Liver (tissue), 9 donors: ENCODE measurements around the gene SDSL. TPM values are rescaled to one million over a fixed set of nuclear protein-coding genes. Genes with fewer than 3 reads are reported as not detected.

Experiments
- DNase-seq: peaks from one replicate; pipeline ENCODE4 v3.0.0-alpha.2; 2017; ENCODE audit warnings: low spot score
- H3K27ac ChIP-seq, 2 donors: one replicate each; pipeline ENCODE4 v1.7.0; 2013; ENCODE audit warnings: inconsistent platforms in 2 of 2, low read length in 2 of 2, control low read depth in 1 of 2, low read depth in 1 of 2, mild to moderate bottlenecking in 1 of 2
- H3K27me3 ChIP-seq, 4 donors: one replicate each; pipeline versions ENCODE4 v1.6.1 to v1.7.0; 2013; ENCODE audit warnings: low read length in 3 of 4, inconsistent platforms in 1 of 4, mild to moderate bottlenecking in 1 of 4, moderate library complexity in 1 of 4; ENCODE audit not compliant: control insufficient read depth in 4 of 4, insufficient read depth in 4 of 4
- H3K36me3 ChIP-seq, 4 donors: one replicate each; pipeline versions ENCODE4 v1.6.1 to v1.7.0; 2013; ENCODE audit warnings: low read length in 3 of 4, mild to moderate bottlenecking in 3 of 4, low read depth in 1 of 4, moderate library complexity in 1 of 4; ENCODE audit not compliant: control insufficient read depth in 4 of 4, insufficient read depth in 3 of 4
- H3K4me1 ChIP-seq, 4 donors: one replicate each; pipeline versions ENCODE4 v1.6.1 to v1.7.0; 2013; ENCODE audit warnings: low read length in 3 of 4, mild to moderate bottlenecking in 3 of 4, moderate library complexity in 1 of 4; ENCODE audit not compliant: control insufficient read depth in 4 of 4, insufficient read depth in 4 of 4
- H3K4me3 ChIP-seq, 3 donors: one replicate each; pipeline versions ENCODE4 v1.6.1 to v1.7.0; 2013; ENCODE audit warnings: low read length in 3 of 3, control low read depth in 1 of 3, low read depth in 1 of 3, mild to moderate bottlenecking in 1 of 3
- H3K9ac ChIP-seq, 2 donors: one replicate each; pipeline ENCODE4 v1.7.0; 2013; ENCODE audit warnings: low read length in 2 of 2, mild to moderate bottlenecking in 2 of 2, moderate library complexity in 2 of 2, control low read depth in 1 of 2, low read depth in 1 of 2
- H3K9me3 ChIP-seq, 4 donors: one replicate each; pipeline versions ENCODE4 v1.6.1 to v1.7.0; 2013; ENCODE audit warnings: low read length in 3 of 4; ENCODE audit not compliant: control insufficient read depth in 4 of 4
- ATF3 ChIP-seq: IDR thresholded peaks from 2 replicates; pipeline ENCODE4 v1.6.1; 2016; ENCODE audit warnings: antibody characterized with exemption
- EGR1 ChIP-seq, 2 donors: IDR thresholded peaks; 2 replicates each; pipeline ENCODE4 v1.6.1; 2016 to 2018; ENCODE audit warnings: antibody characterized with exemption in 2 of 2, low read depth in 2 of 2
- FOXA1 ChIP-seq: IDR thresholded peaks from 2 replicates; pipeline ENCODE4 v1.6.1; 2016; ENCODE audit warnings: antibody characterized with exemption
- FOXA2 ChIP-seq: IDR thresholded peaks from 2 replicates; pipeline ENCODE4 v1.6.1; 2016; ENCODE audit warnings: antibody characterized with exemption
- GABPA ChIP-seq, 2 donors: IDR thresholded peaks in 1 of 2; conservative IDR thresholded peaks in 1 of 2; 2 replicates each; pipeline ENCODE4 v1.6.1; 2016; ENCODE audit warnings: antibody characterized with exemption in 2 of 2, mild to moderate bottlenecking in 1 of 2, moderate library complexity in 1 of 2
- HNF4A ChIP-seq, 2 donors: conservative IDR thresholded peaks; 2 replicates each; pipeline ENCODE4 v1.6.1; 2016; ENCODE audit warnings: antibody characterized with exemption in 2 of 2, mild to moderate bottlenecking in 2 of 2
- HNF4G ChIP-seq: IDR thresholded peaks from 2 replicates; pipeline ENCODE4 v1.6.1; 2016; ENCODE audit warnings: antibody characterized with exemption
- JUND ChIP-seq, 2 donors: IDR thresholded peaks; 2 replicates each; pipeline ENCODE4 v1.6.1; 2016; ENCODE audit warnings: antibody characterized with exemption in 2 of 2
- NR2F2 ChIP-seq: IDR thresholded peaks from 2 replicates; pipeline ENCODE4 v1.6.1; 2016; ENCODE audit warnings: antibody characterized with exemption
- RAD21 ChIP-seq, 2 donors: IDR thresholded peaks; 2 replicates each; pipeline ENCODE4 v1.6.1; 2016; ENCODE audit warnings: antibody characterized with exemption in 2 of 2, mild to moderate bottlenecking in 2 of 2
- REST ChIP-seq: IDR thresholded peaks from 2 replicates; pipeline ENCODE4 v1.6.1; 2016; ENCODE audit warnings: antibody characterized with exemption, mild to moderate bottlenecking
- RXRA ChIP-seq, 2 donors: IDR thresholded peaks; 2 replicates each; pipeline ENCODE4 v1.6.1; 2017 to 2018; ENCODE audit warnings: antibody characterized with exemption in 2 of 2, mild to moderate bottlenecking in 1 of 2
- SP1 ChIP-seq: IDR thresholded peaks from 2 replicates; pipeline ENCODE4 v1.6.1; 2018; ENCODE audit warnings: antibody characterized with exemption, mild to moderate bottlenecking
- TAF1 ChIP-seq: conservative IDR thresholded peaks from 2 replicates; pipeline ENCODE4 v1.6.1; 2016; ENCODE audit warnings: antibody characterized with exemption, mild to moderate bottlenecking
- YY1 ChIP-seq: IDR thresholded peaks from 2 replicates; pipeline ENCODE4 v1.6.1; 2016; ENCODE audit warnings: antibody characterized with exemption, mild to moderate bottlenecking
- WGBS: extraction: QIAGEN DNeasy Blood & Tissue Kit; methylation state at CpG from one replicate; pipeline ENCODE4 v1.1.7; 2013; 5-methylcytosine and 5-hydroxymethylcytosine counted together
- polyA plus RNA-seq, 2 donors: library from polyadenylated mRNA; stranded (reverse) in 1 of 2; unstranded in 1 of 2; fragments of 200-250 nt in 1 of 2; fragments of >200 nt in 1 of 2; fragmentation: Nextera tagmentation in 1 of 2; extraction: Ambion mirVana in 1 of 2; gene quantifications; one replicate each; pipeline versions ENCODE4 v1.2.1 to v1.2.3, GENCODE V29; 2013 to 2015
- total RNA-seq, 2 donors: library from RNA; depleted of rRNA; stranded (reverse); fragments of >200 nt; gene quantifications; one replicate each; pipeline ENCODE4 v1.2.3, GENCODE V29; 2014
- TF ChIP-seq, protein P1 (sequence below): fragments of 150-350 bp; IDR thresholded peaks from 2 replicates; pipeline ENCODE4 v1.5.1; 2017; ENCODE audit warnings: improper control_type of control experiment, low read depth, low read length; ENCODE audit not compliant: missing input control
- TF ChIP-seq, protein P2 (sequence below): IDR thresholded peaks from 2 replicates; pipeline ENCODE4 v1.6.1; 2016; ENCODE audit warnings: antibody characterized with exemption
- TF ChIP-seq, protein P3 (sequence below): IDR thresholded peaks from 2 replicates; pipeline ENCODE4 v1.6.1; 2016; ENCODE audit warnings: antibody characterized with exemption
- donor health status: healthy.
- donor health status: healthy.
- donor health status: healthy.
- donor health status: healthy.
- donor health status: healthy.

The SDSL gene
- total and polyA plus RNA-seq, 4 donors, result 22.4 to 93.1 (median 33.7) TPM

- Histone ChIP-seq H3K4me3 (peak overlapping the region in 2 of 3 donors; percentile 18 to 41), H3K4me1 (peaks cover 16 to 48% (median 30%) of the 10 kb centered on the region in 4 donors), H3K36me3 (no peaks in the 10 kb centered on the region), H3K27me3 (peaks cover 18 to 57% (median 28%) of the 10 kb centered on the region in 4 donors), H3K9ac (no peak overlapping the region), H3K9me3 (no peaks in the 10 kb centered on the region), H3K27ac (no peak overlapping the region)
- TF ChIP-seq, protein P1, sequence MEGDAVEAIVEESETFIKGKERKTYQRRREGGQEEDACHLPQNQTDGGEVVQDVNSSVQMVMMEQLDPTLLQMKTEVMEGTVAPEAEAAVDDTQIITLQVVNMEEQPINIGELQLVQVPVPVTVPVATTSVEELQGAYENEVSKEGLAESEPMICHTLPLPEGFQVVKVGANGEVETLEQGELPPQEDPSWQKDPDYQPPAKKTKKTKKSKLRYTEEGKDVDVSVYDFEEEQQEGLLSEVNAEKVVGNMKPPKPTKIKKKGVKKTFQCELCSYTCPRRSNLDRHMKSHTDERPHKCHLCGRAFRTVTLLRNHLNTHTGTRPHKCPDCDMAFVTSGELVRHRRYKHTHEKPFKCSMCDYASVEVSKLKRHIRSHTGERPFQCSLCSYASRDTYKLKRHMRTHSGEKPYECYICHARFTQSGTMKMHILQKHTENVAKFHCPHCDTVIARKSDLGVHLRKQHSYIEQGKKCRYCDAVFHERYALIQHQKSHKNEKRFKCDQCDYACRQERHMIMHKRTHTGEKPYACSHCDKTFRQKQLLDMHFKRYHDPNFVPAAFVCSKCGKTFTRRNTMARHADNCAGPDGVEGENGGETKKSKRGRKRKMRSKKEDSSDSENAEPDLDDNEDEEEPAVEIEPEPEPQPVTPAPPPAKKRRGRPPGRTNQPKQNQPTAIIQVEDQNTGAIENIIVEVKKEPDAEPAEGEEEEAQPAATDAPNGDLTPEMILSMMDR, result no peak
- TF ChIP-seq SP1 (no peak), JUND (IDR thresholded peaks at IDR 0.05) (no peak), HNF4A (conservative IDR thresholded peaks at IDR 0.05) (no peak), RXRA (IDR thresholded peaks at IDR 0.05) (no peak), RAD21 (IDR thresholded peaks at IDR 0.05) (no peak), NR2F2 (no peak), YY1 (no peak), GABPA (IDR thresholded peaks at IDR 0.05 in 1 of 2, conservative IDR thresholded peaks at IDR 0.05 in 1 of 2) (no peak), HNF4G (no peak)
- TF ChIP-seq, protein P2, sequence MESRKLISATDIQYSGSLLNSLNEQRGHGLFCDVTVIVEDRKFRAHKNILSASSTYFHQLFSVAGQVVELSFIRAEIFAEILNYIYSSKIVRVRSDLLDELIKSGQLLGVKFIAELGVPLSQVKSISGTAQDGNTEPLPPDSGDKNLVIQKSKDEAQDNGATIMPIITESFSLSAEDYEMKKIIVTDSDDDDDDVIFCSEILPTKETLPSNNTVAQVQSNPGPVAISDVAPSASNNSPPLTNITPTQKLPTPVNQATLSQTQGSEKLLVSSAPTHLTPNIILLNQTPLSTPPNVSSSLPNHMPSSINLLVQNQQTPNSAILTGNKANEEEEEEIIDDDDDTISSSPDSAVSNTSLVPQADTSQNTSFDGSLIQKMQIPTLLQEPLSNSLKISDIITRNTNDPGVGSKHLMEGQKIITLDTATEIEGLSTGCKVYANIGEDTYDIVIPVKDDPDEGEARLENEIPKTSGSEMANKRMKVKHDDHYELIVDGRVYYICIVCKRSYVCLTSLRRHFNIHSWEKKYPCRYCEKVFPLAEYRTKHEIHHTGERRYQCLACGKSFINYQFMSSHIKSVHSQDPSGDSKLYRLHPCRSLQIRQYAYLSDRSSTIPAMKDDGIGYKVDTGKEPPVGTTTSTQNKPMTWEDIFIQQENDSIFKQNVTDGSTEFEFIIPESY, result no peak
- DNase-seq, result no peak
- WGBS, result 5% methylated on average over 31 of the region's 31 CpGs
Observed at GRCh38 chr12:113467142-113467501, 44.9 kb downstream of the SDSL start.

GRCh38 chr12:113467502-113468364 is 45.6 kb downstream of the SDSL start:
- Histone ChIP-seq H3K27me3 (peaks cover 18 to 64% (median 29%) of the 10 kb centered on the region in 4 donors), H3K4me1 (peaks cover 14 to 44% (median 27%) of the 10 kb centered on the region in 4 donors), H3K27ac (no peak overlapping the region), H3K4me3 (peak overlapping the region in 2 of 3 donors; percentile 18 to 41), H3K9ac (no peak overlapping the region), H3K36me3 (no peaks in the 10 kb centered on the region), H3K9me3 (no peaks in the 10 kb centered on the region)
- WGBS, result 2% methylated on average over 78 of the region's 78 CpGs
- TF ChIP-seq REST (no peak), RXRA (IDR thresholded peaks at IDR 0.05) (no peak), HNF4G (no peak), JUND (IDR thresholded peaks at IDR 0.05) (no peak), ATF3 (no peak), FOXA1 (no peak), EGR1 (IDR thresholded peaks at IDR 0.05; ENCODE audit: low read depth in 2 of 2) (no peak), HNF4A (conservative IDR thresholded peaks at IDR 0.05) (no peak), RAD21 (IDR thresholded peaks at IDR 0.05) (no peak), TAF1 (no peak), FOXA2 (no peak), SP1 (no peak), YY1 (no peak), GABPA (IDR thresholded peaks at IDR 0.05 in 1 of 2, conservative IDR thresholded peaks at IDR 0.05 in 1 of 2) (no peak), NR2F2 (no peak)
- TF ChIP-seq, protein P3, sequence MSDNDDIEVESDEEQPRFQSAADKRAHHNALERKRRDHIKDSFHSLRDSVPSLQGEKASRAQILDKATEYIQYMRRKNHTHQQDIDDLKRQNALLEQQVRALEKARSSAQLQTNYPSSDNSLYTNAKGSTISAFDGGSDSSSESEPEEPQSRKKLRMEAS, result no peak
- TF ChIP-seq, protein P1, result no peak
- TF ChIP-seq, protein P2, result no peak
- DNase-seq, result no peak
